Fibroblast of mammary gland (primary cell): ENCODE measurements around the gene OSBPL1A.
"Not testable (repeated sequence)": the region's sequence is repeated elsewhere in the genome, so short reads cannot be mapped to it uniquely, and the experiment has no call there.

Experiments used
- DNase-seq: peaks from one replicate; pipeline ENCODE4 v3.0.0-alpha.2; 2010; ENCODE audit warnings: low read depth
- H3K4me3 ChIP-seq: 2 replicates; pipeline ENCODE4 v1.5.1; 2011; ENCODE audit warnings: low read depth, mild to moderate bottlenecking, low read length, moderate library complexity; ENCODE audit not compliant: control insufficient read depth
- TF ChIP-seq, protein P1 (sequence below): conservative IDR thresholded peaks from 2 replicates; pipeline ENCODE4 v1.5.1; 2011; ENCODE audit warnings: low read depth, low read length, inconsistent platforms; ENCODE audit not compliant: control insufficient read depth, insufficient read depth

Gene OSBPL1A

GRCh38 chr18:24359787-24360530, 37.7 kb downstream of the OSBPL1A start:
- peak; percentile 68 for DNase-seq
- TF ChIP-seq, protein P1, sequence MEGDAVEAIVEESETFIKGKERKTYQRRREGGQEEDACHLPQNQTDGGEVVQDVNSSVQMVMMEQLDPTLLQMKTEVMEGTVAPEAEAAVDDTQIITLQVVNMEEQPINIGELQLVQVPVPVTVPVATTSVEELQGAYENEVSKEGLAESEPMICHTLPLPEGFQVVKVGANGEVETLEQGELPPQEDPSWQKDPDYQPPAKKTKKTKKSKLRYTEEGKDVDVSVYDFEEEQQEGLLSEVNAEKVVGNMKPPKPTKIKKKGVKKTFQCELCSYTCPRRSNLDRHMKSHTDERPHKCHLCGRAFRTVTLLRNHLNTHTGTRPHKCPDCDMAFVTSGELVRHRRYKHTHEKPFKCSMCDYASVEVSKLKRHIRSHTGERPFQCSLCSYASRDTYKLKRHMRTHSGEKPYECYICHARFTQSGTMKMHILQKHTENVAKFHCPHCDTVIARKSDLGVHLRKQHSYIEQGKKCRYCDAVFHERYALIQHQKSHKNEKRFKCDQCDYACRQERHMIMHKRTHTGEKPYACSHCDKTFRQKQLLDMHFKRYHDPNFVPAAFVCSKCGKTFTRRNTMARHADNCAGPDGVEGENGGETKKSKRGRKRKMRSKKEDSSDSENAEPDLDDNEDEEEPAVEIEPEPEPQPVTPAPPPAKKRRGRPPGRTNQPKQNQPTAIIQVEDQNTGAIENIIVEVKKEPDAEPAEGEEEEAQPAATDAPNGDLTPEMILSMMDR: peak; percentile 60
- H3K4me3 ChIP-seq: not testable (repeated sequence)

GRCh38 chr18:24354278-24354677, 43.3 kb downstream of the OSBPL1A start:
- DNase-seq: no peak
- no peak overlapping the region for H3K4me3 ChIP-seq
- TF ChIP-seq, protein P1: no peak

GRCh38 chr18:24346254-24346653, 51.4 kb downstream of the OSBPL1A start:
- no peak for DNase-seq
- TF ChIP-seq, protein P1: no peak
- H3K4me3 ChIP-seq: no peak overlapping the region

- no peak overlapping the region for H3K4me3 ChIP-seq
Observed at GRCh38 chr18:24344509-24344908, 53.1 kb downstream of the OSBPL1A start.

DNA sequence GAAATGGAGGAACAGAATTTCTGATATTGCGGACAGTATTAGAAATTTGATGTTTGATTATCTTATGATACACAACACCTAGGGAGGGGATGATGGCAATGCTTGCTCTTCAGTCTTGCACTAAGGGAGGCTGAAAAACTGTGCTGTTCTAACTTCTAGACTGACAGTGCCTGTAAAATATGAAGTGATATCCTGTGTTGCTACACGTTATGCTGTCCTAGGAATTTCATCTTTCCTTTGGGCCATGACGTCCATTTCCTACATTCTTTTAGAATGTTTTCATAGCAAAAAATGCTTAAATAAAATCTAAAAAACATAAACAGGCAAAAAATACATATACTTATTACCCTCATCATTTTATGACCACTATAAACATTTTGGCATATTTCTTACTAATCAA, 55.3 kb downstream of the OSBPL1A start:
- TF ChIP-seq, protein P1: no peak
- DNase-seq: no peak
- no peak overlapping the region for H3K4me3 ChIP-seq

More at GRCh38 chr18:24344509-24344908, 53.1 kb downstream of the OSBPL1A start:
- DNase-seq: no peak
- TF ChIP-seq, protein P1: no peak

GRCh38 chr18:24341361-24341760, 56.3 kb downstream of the OSBPL1A start:
- TF ChIP-seq, protein P1: no peak
- no peak overlapping the region for H3K4me3 ChIP-seq
- no peak for DNase-seq
